LHCN-M2 (cell line): ENCODE data around the gene ACSS2. TPM values are rescaled to one million over a fixed set of nuclear protein-coding genes. Genes with fewer than 3 reads are reported as not detected.

Experiments used
- DNase-seq: peaks from one replicate; pipeline ENCODE4 v3.0.0-alpha.2; 2012; ENCODE audit warnings: low read depth
- total RNA-seq: library from RNA; depleted of rRNA; stranded (reverse); fragments of >200 nt; gene quantifications from 2 replicates; pipeline ENCODE4 v1.2.3, GENCODE V29; 2014

Gene ACSS2
- total RNA-seq, 1 experiment from 2014 or later, result 19.5 TPM

GRCh38 chr20:34915131-34915530, 38.7 kb downstream of the ACSS2 start:
- DNase-seq, result no peak

- no peak for DNase-seq
These were observed 39.5 kb downstream of the ACSS2 start for GRCh38 chr20:34915749-34916455.

- DNase-seq, result no peak
These were observed 40.5 kb downstream of the ACSS2 start for GRCh38 chr20:34916774-34917354.

GRCh38 chr20:34920055-34920454, 43.6 kb downstream of the ACSS2 start:
- no peak for DNase-seq

- DNase-seq, result no peak
These were observed 45.0 kb downstream of the ACSS2 start for GRCh38 chr20:34921436-34921835.

- peak; percentile 81 for DNase-seq
These were observed 46.4 kb downstream of the ACSS2 start for GRCh38 chr20:34922654-34923381.

GRCh38 chr20:34923414-34923813, 47.0 kb downstream of the ACSS2 start:
- DNase-seq, result no peak

GRCh38 chr20:34925341-34925740, 48.9 kb downstream of the ACSS2 start:
- no peak for DNase-seq

GRCh38 chr20:34925981-34926380, 49.6 kb downstream of the ACSS2 start:
- no peak for DNase-seq

- DNase-seq, result no peak
These were observed 50.2 kb downstream of the ACSS2 start for GRCh38 chr20:34926581-34926980.

- DNase-seq, result no peak
These were observed 51.3 kb downstream of the ACSS2 start for GRCh38 chr20:34927736-34928135.

- no peak for DNase-seq
These were observed 52.0 kb downstream of the ACSS2 start for GRCh38 chr20:34928411-34928810.

GRCh38 chr20:34931771-34932170, 55.4 kb downstream of the ACSS2 start:
- DNase-seq, result no peak

- DNase-seq, result no peak
These were observed 62.2 kb downstream of the ACSS2 start for GRCh38 chr20:34938466-34939163.

- DNase-seq, result no peak
These were observed 63.7 kb downstream of the ACSS2 start for GRCh38 chr20:34940081-34940481.

GRCh38 chr20:34941226-34941625, 64.8 kb downstream of the ACSS2 start:
- no peak for DNase-seq

GRCh38 chr20:34942301-34942700, 65.9 kb downstream of the ACSS2 start:
- no peak for DNase-seq

GRCh38 chr20:34943808-34944567, 67.6 kb downstream of the ACSS2 start:
- no peak for DNase-seq

GRCh38 chr20:34945315-34946077, 69.1 kb downstream of the ACSS2 start:
- no peak for DNase-seq

- no peak for DNase-seq
These were observed 70.2 kb downstream of the ACSS2 start for GRCh38 chr20:34946661-34947060.

GRCh38 chr20:34947336-34947735, 70.9 kb downstream of the ACSS2 start:
- no peak for DNase-seq
